ENCODE measurements around the gene TDRD9. TPM values are rescaled to one million over a fixed set of nuclear protein-coding genes. Genes with fewer than 3 reads are reported as not detected.

TDRD9 gene
- total RNA-seq, 4 donors from 2014 or later: 0.17 to 1.5 (median 0.31) TPM; not detected in 1

- in situ Hi-C loops (cut with MboI; ENCODE audit: low sequenced_read_pairs in 4 of 4): no loop called here
- TF ChIP-seq POLR2A (IDR thresholded peaks at IDR 0.05): no peak
- no peaks in the 10 kb centered on the region for H3K36me3 ChIP-seq
- peak overlapping the region in 1 of 4 donors; percentile 57 for H3K27ac ChIP-seq
- no peaks in the 10 kb centered on the region for H3K27me3 ChIP-seq
- no peak overlapping the region for H3K4me3 ChIP-seq
- ATAC-seq (peak; percentile 80 to 87), DNase-seq (peak in 1 of 2 donors; percentile 33)
- intact Hi-C loops (cut with DNase I; ENCODE audit: low total_unique reads): no loop called here
- H3K9me3 ChIP-seq: no peaks in the 10 kb centered on the region
- H3K4me1 ChIP-seq: peaks cover 0 to 5% of the 10 kb centered on the region in 2 donors
Observed at GRCh38 chr14:104023325-104024055, 95.2 kb downstream of the TDRD9 start.

GRCh38 chr14:104025534-104025933 lies 97.3 kb downstream of the TDRD9 start:
- no peaks in the 10 kb centered on the region for H3K9me3 ChIP-seq
- DNase-seq: no peak

GRCh38 chr14:104026024-104026423 lies 97.8 kb downstream of the TDRD9 start:
- Histone ChIP-seq H3K4me1 (peaks cover 0 to 5% of the 10 kb centered on the region in 2 donors), H3K4me3 (no peak overlapping the region), H3K27ac (no peak overlapping the region), H3K9me3 (no peaks in the 10 kb centered on the region), H3K36me3 (no peaks in the 10 kb centered on the region), H3K27me3 (no peaks in the 10 kb centered on the region)
- in situ Hi-C loops (cut with MboI; ENCODE audit: low sequenced_read_pairs in 4 of 4): no loop called here
- ATAC-seq (no peak), DNase-seq (no peak)
- intact Hi-C loops (cut with DNase I; ENCODE audit: low total_unique reads): no loop called here
- TF ChIP-seq POLR2A (IDR thresholded peaks at IDR 0.05) (no peak), CTCF (IDR thresholded peaks at IDR 0.05 in 4 of 5, conservative IDR thresholded peaks at IDR 0.05 in 1 of 5) (no peak)

More at GRCh38 chr14:104025534-104025933, 97.3 kb downstream of the TDRD9 start:
- H3K4me1 ChIP-seq: peaks cover 0 to 5% of the 10 kb centered on the region in 2 donors
- no peak overlapping the region for H3K4me3 ChIP-seq
- no peaks in the 10 kb centered on the region for H3K36me3 ChIP-seq
- intact Hi-C loops (cut with DNase I; ENCODE audit: low total_unique reads): no loop called here
- in situ Hi-C loops (cut with MboI; ENCODE audit: low sequenced_read_pairs in 4 of 4): no loop called here
- no peak overlapping the region for H3K27ac ChIP-seq
- TF ChIP-seq POLR2A (IDR thresholded peaks at IDR 0.05) (no peak), CTCF (IDR thresholded peaks at IDR 0.05 in 4 of 5, conservative IDR thresholded peaks at IDR 0.05 in 1 of 5) (no peak)
- H3K27me3 ChIP-seq: no peaks in the 10 kb centered on the region
- no peak for ATAC-seq

GRCh38 chr14:104030958-104031357 lies 102.7 kb downstream of the TDRD9 start:
- ATAC-seq: no peak
- H3K9me3 ChIP-seq: no peaks in the 10 kb centered on the region
- intact Hi-C loops (cut with DNase I; ENCODE audit: low total_unique reads): no loop called here
- TF ChIP-seq CTCF (IDR thresholded peaks at IDR 0.05 in 4 of 5, conservative IDR thresholded peaks at IDR 0.05 in 1 of 5) (no peak), POLR2A (IDR thresholded peaks at IDR 0.05) (no peak)
- in situ Hi-C loops (cut with MboI; ENCODE audit: low sequenced_read_pairs in 4 of 4): no loop called here
- no peak overlapping the region for H3K27ac ChIP-seq
- DNase-seq: no peak
- no peaks in the 10 kb centered on the region for H3K36me3 ChIP-seq
- H3K4me1 ChIP-seq: no peaks in the 10 kb centered on the region
- no peak overlapping the region for H3K4me3 ChIP-seq
- peaks cover 0 to 6% (median 0%) of the 10 kb centered on the region in 3 donors for H3K27me3 ChIP-seq

- DNase-seq: no peak
- Histone ChIP-seq H3K4me1 (no peaks in the 10 kb centered on the region), H3K27me3 (peaks cover 0 to 6% (median 0%) of the 10 kb centered on the region in 3 donors), H3K4me3 (no peak overlapping the region), H3K9me3 (no peaks in the 10 kb centered on the region), H3K36me3 (no peaks in the 10 kb centered on the region), H3K27ac (no peak overlapping the region)
- in situ Hi-C loops (cut with MboI; ENCODE audit: low sequenced_read_pairs in 4 of 4) (no loop called here), intact Hi-C loops (cut with DNase I; ENCODE audit: low total_unique reads) (no loop called here)
- TF ChIP-seq CTCF (IDR thresholded peaks at IDR 0.05 in 4 of 5, conservative IDR thresholded peaks at IDR 0.05 in 1 of 5) (no peak), POLR2A (IDR thresholded peaks at IDR 0.05) (no peak)
- no peak for ATAC-seq
Observed at GRCh38 chr14:104031384-104031783, 103.1 kb downstream of the TDRD9 start.
